GM21515 (cell line): Measurements from ENCODE around the gene FLT3LG.
A peak's percentile ranks its signal among the peaks of the same experiment; 100 is the strongest.

Source experiments
- ATAC-seq: cut with Tn5 transposase; IDR thresholded peaks from one replicate; pipeline ENCODE4 v1.9.1; 2021; ENCODE audit not compliant: unreplicated experiment

FLT3LG gene

DNA sequence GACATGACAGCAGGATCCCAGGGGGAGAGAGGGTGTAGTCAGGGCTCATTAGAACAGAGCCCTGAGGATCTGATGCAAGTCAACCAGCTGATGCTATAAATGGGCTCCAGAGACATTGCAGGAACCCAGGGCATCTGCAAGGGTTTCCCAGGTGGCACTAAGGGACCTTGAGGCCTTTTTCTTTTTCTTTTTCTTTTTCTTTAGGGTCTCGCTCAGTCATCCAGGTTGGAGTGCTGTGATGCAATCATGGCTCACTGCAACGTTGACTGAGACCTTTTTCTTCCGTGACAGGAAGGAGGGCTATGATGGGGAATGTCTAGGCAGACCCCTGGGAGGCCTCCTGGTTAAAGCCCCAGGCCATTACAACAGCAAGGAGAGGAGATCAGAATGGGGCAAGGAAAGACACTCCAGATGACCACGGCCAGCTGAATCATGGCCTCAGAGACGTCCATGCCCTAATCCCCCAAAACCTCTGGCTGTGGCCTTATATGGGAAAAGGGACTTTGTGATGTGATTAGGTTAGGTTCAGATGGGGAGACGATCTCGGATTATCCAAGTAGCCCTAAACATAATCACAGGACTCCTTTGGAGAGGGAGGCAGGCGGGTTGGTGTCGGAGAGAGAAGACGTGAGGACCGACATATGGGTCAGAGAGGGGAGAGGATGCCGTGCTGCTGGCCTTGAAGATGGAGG is 33.9 kb downstream of the FLT3LG start:
- ATAC-seq: no peak

DNA sequence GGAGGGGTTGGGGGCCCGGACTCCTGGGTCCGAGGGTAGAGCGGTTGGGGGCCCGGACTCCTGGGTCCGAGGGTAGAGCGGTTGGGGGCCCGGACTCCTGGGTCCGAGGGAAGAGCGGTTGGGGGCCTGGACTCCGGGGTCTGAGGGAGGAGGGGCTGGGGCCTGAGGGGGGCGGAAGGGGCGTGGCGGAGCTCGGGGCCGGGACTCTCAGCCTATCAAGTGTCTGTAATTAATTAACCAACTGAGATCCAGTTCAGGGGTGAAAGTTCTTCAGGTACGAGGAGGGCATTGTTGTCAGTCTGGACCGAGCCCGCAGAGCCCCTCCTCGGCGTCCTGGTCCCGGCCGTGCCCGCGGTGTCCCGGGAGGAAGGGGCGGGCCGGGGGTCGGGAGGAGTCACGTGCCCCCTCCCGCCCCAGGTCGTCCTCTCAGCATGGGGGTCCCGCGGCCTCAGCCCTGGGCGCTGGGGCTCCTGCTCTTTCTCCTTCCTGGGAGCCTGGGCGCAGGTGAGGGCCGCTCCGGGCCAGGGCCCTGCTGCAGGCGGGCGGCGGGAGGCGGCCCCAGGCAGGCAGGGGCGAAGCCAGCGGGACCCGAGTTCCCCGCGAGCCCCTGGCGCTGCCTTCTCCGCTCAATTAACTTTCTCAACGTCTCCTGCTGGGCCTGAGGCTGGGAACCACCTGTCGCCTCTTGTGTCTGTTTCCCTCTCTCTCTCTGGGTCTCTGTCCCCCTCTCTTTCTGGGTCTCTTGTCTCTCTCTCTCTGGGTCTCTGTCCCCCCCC is 39.1 kb downstream of the FLT3LG start:
- ATAC-seq: no peak

DNA sequence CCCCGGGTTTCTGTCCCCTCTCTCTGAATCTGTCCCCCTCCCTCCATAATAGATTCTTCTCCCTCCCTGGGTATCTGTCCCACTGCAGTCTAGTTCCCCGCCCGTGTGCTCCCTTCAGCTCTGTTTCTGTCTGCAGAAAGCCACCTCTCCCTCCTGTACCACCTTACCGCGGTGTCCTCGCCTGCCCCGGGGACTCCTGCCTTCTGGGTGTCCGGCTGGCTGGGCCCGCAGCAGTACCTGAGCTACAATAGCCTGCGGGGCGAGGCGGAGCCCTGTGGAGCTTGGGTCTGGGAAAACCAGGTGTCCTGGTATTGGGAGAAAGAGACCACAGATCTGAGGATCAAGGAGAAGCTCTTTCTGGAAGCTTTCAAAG is 39.7 kb downstream of the FLT3LG start:
- no peak for ATAC-seq

DNA sequence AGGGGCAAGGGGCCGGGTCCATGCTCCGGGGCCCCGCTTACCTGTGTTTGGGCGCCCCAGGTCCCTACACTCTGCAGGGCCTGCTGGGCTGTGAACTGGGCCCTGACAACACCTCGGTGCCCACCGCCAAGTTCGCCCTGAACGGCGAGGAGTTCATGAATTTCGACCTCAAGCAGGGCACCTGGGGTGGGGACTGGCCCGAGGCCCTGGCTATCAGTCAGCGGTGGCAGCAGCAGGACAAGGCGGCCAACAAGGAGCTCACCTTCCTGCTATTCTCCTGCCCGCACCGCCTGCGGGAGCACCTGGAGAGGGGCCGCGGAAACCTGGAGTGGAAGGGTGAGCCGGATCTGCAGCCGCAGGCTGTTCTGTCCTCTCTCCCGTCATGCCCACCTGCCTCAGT is 40.1 kb downstream of the FLT3LG start:
- ATAC-seq: no peak

DNA sequence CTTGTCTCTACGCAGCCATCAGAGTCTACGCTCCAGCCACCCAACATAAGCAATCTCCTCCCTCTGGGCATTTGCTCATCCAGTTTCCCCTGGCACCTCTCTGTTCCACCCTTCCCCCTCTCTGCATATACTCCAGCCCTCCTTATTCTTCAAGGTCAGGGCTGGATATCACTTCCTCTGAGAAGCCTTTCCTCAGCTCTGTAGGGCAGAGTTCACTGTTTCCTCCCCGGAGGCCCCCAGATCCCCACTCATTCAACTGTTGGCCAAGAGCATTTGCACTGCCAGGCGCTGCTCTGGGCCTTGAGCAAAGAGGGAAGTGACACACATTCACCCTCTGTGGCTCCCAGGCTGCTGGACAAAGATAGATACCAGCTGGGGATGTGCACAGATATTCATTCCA is 41.8 kb downstream of the FLT3LG start:
- no peak for ATAC-seq

DNA sequence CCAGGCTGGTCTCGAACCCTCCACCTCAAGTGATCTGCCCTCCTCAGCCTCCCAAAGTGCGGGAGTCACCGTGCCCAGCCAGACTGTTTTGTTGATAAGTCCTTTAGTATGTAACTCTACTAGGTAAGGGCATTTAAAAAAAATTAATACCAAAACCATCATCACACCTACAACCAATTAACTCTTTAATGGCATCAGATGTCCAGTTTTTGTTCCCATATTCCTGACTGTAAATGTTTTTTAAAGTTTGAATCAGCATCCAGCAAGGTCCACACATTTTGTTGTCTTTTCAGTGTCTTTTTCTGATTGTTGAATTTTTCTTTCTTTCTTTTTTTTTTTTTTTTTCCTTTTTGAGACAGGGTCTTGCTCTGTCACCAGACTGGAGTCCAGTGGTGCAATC is 44.0 kb downstream of the FLT3LG start:
- ATAC-seq: no peak

DNA sequence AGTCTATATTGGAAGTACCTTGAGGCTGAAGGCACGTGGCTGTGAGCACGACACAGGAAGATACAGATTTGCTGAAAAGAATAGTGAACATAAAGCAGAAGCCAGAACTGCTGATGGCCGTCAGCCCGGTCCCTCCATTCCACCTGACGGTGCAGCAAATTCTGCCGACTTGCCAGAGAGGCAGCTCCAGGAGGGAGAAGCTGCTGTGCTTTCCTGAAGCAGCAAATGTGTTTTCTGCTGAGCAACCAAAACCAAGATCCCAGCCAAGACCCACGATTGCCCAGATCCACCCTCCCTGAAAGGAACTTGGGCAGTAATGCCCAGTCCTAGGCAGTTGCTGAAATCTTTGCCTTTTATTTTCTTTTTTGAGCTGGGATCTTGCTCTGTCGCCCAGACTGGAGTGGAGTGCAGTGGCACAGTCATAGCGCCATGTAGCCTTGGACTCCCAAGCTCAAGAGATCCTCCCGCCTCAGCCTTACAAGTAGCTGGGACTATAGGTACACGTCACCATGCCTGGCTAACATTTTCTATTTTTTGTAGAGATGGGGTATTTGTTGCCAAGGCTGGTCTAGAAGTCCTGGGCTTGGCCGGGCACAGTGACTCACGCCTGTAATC is 46.8 kb downstream of the FLT3LG start:
- no peak for ATAC-seq

DNA sequence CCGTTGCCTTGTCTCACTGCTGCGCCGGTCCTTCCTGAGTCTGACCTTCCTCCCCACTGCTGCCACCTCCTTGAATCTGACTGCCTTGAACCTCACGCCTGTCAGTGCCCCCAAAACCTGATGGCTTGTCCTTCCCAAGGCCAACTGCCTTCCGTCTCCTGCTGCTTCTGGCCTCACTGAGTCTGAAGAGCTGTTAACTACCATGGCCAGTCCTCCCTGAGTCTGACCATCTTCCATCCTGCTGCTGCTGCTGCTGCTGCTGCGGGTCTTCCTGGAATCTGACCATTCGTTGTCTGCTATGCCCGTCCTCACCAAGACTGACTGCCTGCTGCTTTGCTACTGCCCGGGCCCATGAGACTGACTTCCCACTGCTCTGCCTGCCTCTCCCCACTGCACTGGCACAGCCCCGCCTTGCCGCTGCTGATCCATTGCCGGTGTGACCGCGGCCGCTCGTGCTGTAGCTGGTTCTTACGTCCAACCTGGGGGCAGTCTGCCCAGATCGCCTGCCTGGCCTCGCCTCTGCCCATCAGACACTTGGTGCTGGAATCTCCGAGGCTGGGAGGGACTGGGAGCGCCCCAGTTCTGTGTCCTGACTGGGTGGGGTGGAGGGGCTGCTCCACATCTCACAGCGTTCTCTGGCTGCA is 50.9 kb downstream of the FLT3LG start:
- ATAC-seq: no peak

DNA sequence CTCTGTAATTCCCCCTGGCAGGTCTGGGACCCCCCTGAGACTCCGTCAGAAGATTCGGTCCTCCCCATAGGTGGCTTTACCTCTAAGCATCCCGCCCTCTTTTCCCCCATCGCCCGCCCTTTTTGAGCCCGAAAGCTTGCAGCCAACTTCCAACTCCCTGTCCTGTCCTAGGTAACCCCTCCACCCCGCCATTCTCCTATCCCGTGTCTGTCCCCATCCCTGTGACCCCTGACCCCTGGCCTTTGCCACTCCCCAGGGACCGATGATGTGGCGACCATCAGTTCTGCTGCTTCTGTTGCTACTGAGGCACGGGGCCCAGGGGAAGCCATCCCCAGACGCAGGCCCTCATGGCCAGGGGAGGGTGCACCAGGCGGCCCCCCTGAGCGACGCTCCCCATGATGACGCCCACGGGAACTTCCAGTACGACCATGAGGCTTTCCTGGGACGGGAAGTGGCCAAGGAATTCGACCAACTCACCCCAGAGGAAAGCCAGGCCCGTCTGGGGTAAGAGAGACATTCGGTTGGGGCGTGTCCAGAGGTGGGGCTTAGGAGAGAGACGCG is 54.3 kb downstream of the FLT3LG start:
- ATAC-seq: no peak

DNA sequence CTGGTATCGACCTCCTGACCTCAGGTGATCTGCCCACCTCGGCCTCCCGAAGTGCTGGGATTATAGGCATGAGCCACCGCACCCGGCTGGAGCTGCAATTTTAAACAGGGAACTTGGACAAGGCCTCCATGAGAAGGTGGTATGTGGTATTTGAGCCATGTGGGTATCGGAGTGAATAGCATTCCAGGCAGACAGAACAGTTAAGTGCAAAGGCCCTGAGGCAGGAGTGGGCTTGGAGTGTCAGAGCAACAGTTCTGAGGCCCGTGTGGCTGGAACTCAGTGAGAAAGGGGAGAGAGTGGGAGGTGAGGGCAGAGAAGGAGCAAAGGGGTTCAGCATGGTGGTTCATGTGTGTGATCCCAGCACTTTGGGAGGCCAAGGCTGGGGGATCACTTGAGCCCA is 56.7 kb downstream of the FLT3LG start:
- ATAC-seq: no peak

DNA sequence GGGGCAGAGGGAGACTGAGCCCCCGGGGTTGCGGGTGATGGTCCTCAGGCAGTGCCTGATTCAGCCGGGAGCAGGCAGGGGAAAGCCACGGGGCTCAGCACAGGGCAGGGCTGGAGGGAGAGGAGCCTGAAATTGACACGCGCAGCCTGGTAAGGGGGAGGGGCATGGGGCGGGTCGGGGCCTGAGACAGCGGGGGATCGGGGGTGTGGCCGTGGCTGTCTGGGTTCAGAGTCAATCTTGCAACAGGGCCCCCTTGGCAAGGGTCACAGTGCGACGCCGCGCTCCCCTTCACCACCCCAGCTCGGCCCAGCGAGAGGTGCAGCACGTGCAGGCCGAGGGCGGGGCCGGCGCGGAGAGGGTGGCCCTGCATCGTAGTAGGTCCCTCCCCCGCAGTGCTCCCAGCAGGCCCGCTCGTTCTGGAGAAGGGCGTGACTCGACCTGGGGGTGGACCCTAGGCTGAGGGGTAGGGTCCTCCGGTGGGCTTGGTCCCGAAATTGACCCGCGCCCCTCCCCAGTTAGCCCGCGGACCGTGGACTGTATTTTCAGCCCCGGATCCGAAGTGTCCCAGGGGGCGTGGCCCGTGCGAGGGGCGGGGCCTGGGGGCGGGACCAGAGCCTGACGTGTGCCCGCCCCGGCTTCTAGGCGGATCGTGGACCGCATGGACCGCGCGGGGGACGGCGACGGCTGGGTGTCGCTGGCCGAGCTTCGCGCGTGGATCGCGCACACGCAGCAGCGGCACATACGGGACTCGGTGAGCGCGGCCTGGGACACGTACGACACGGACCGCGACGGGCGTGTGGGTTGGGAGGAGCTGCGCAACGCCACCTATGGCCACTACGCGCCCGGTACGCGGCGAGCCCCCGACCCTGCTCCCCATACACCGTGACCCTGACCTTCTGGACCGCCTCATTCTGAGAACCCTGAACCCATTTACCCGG is 59.8 kb downstream of the FLT3LG start:
- peak; percentile 67 for ATAC-seq

DNA sequence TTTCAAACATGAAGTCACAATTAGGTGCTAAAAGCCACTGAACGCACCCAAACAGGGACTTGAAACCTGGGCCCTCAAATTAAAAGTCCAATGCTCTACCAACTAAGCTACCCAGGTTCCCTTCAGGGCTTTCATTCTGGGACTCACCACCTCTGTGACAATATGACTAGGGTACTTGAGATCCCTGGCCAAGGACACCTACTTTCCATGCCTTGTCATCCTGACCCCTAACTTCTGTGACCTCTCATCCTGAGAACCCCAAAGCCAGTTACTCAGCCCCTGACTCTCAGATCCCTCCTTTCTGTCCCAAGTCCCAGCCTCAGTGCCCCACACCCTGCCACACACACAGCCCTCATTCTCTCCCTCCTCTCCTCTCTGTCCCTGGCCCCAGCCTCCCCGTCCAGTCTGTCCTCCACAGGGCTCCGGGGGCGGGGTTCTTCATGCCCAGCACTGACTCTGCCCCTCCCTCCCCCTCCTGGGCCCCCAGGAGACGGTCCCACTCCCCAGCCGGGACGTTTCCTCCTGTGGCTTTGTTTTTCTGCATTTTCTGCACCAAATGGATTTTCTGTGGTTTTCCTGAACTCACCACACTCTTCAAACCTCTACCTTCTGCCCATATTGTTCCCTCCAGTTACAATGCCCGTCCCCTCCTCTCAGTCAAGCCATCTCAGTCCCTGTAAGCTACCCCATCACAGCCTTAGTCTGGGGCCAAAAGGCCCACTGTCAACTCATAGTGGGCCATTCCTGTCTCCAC is 60.8 kb downstream of the FLT3LG start:
- ATAC-seq: no peak
